ENCODE results near the gene MAP10. TPM values are rescaled to one million over a fixed set of nuclear protein-coding genes. Genes with fewer than 3 reads are reported as not detected.
"Not testable (repeated sequence)": the region's sequence is repeated elsewhere in the genome, so short reads cannot be mapped to it uniquely, and the experiment has no call there.

Gene MAP10
- 1 to 10 TPM; 6.4 to 7.7 (median 7.0) TPM for polyA plus RNA-seq (ENCODE audit: insufficient read length in 3 of 3)

GRCh38 chr1:232805269-232806185 is at the start of gene MAP10:
TSS of gene MAP10 (plus strand) at chr1:232805416. CDS start at chr1:232805450, 34 bp downstream.
- DNase-seq (ENCODE audit: low read depth in 3 of 3, low spot score in 2 of 3), result peak; percentile 45 to 73 (median 72)

- peak in 1 of 3 donors; percentile 23 for DNase-seq (ENCODE audit: low read depth in 3 of 3, low spot score in 2 of 3)
These were observed 40.6 kb upstream of the MAP10 start for GRCh38 chr1:232764458-232765251.

GRCh38 chr1:232765542-232765941 is 39.7 kb upstream of the MAP10 start:
- no peak for DNase-seq (ENCODE audit: low read depth in 3 of 3, low spot score in 2 of 3)

- DNase-seq (ENCODE audit: low read depth in 3 of 3, low spot score in 2 of 3), result peak in 1 of 3 donors; percentile 5
These were observed 38.9 kb upstream of the MAP10 start for GRCh38 chr1:232766241-232766890.

- no peak for DNase-seq (ENCODE audit: low read depth in 3 of 3, low spot score in 2 of 3)
These were observed 38.3 kb upstream of the MAP10 start for GRCh38 chr1:232766904-232767303.

GRCh38 chr1:232767305-232768074 is 37.7 kb upstream of the MAP10 start:
- peak in 1 of 3 donors; percentile 5 for DNase-seq (ENCODE audit: low read depth in 3 of 3, low spot score in 2 of 3)

- DNase-seq (ENCODE audit: low read depth in 3 of 3, low spot score in 2 of 3), result no peak
These were observed 36.4 kb upstream of the MAP10 start for GRCh38 chr1:232768793-232769192.

- no peak for DNase-seq (ENCODE audit: low read depth in 3 of 3, low spot score in 2 of 3)
These were observed 35.5 kb upstream of the MAP10 start for GRCh38 chr1:232769733-232770132.

- no peak for DNase-seq (ENCODE audit: low read depth in 3 of 3, low spot score in 2 of 3)
These were observed 31.5 kb upstream of the MAP10 start for GRCh38 chr1:232773752-232774151.

GRCh38 chr1:232776526-232777106 is 28.6 kb upstream of the MAP10 start:
- DNase-seq (ENCODE audit: low read depth in 3 of 3, low spot score in 2 of 3), result no peak

GRCh38 chr1:232780354-232780753 is 24.9 kb upstream of the MAP10 start:
- no peak for DNase-seq (ENCODE audit: low read depth in 3 of 3, low spot score in 2 of 3)

GRCh38 chr1:232784794-232785193 is 20.4 kb upstream of the MAP10 start:
- DNase-seq (ENCODE audit: low read depth in 3 of 3, low spot score in 2 of 3), result no peak

GRCh38 chr1:232785630-232786029 is 19.6 kb upstream of the MAP10 start:
- DNase-seq (ENCODE audit: low read depth in 3 of 3, low spot score in 2 of 3), result not testable (repeated sequence)

GRCh38 chr1:232786845-232787455 is 18.3 kb upstream of the MAP10 start:
- no peak for DNase-seq (ENCODE audit: low read depth in 3 of 3, low spot score in 2 of 3)

- no peak for DNase-seq (ENCODE audit: low read depth in 3 of 3, low spot score in 2 of 3)
These were observed 16.9 kb upstream of the MAP10 start for GRCh38 chr1:232788235-232788872.

- DNase-seq (ENCODE audit: low read depth in 3 of 3, low spot score in 2 of 3), result no peak
These were observed 15.6 kb upstream of the MAP10 start for GRCh38 chr1:232789651-232790050.

GRCh38 chr1:232792949-232793348 is 12.3 kb upstream of the MAP10 start:
- DNase-seq (ENCODE audit: low read depth in 3 of 3, low spot score in 2 of 3), result no peak

- DNase-seq (ENCODE audit: low read depth in 3 of 3, low spot score in 2 of 3), result no peak
These were observed 11.3 kb upstream of the MAP10 start for GRCh38 chr1:232793944-232794343.

GRCh38 chr1:232795497-232796053 is 9.6 kb upstream of the MAP10 start:
- DNase-seq (ENCODE audit: low read depth in 3 of 3, low spot score in 2 of 3), result no peak
